Limb (tissue), 2 donors: ENCODE data around the gene CHFR.
"Not testable (repeated sequence)": the region's sequence is repeated elsewhere in the genome, so short reads cannot be mapped to it uniquely, and the experiment has no call there.

ENCODE experiments used
- DNase-seq, 2 donors: peaks; one replicate each; pipeline ENCODE4 v3.0.0-alpha.2; 2016; ENCODE audit errors: extremely low spot score in 2 of 2

The CHFR gene

DNA sequence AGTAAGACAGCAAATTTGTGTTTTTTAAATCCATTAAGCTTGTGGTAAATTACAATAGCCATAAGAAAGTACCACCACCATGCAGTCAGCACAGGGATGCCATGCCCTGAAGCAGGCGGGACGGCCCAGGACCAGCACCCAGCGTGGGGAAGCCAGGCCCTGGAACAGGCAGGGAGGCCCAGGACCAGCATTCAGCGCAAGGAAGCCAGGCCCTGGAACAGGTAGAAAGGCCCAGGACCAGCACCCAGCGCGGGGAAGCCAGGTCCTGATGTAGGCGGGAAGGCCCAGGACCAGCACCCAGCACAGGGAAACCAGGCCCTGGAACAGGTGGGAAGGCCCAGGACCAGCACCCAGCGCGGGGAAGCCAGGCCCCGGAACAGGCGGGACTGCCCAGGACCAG lies 13.2 kb downstream of the CHFR start:
- no peak for DNase-seq

GRCh38 chr12:132873724-132874123 lies 13.7 kb downstream of the CHFR start:
- DNase-seq = no peak

DNA sequence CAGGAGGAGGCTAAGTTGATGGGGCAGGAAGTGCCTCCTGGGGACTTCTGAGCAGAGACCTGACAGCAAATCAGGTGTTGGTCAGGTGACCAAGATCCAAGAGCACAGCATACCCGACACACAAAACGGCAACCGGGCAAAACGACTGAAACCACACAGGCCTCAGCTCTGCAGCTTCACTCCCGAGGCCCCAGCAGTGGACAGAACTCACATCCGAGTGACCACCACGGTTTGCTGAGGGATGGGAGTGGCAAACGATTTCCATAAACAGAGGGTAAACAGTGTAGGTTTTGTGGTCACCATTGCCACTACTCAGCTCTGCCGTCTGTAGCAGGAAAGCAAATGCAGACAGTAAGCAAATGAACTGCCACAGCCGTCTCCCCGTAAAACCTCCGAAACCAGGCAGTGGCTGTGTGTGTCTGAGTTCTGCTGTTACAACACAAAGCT lies 14.4 kb downstream of the CHFR start:
- DNase-seq = no peak

GRCh38 chr12:132872073-132872855 lies 15.1 kb downstream of the CHFR start:
- no peak for DNase-seq

- no peak for DNase-seq
These were observed 17.9 kb downstream of the CHFR start for GRCh38 chr12:132869551-132869950.

DNA sequence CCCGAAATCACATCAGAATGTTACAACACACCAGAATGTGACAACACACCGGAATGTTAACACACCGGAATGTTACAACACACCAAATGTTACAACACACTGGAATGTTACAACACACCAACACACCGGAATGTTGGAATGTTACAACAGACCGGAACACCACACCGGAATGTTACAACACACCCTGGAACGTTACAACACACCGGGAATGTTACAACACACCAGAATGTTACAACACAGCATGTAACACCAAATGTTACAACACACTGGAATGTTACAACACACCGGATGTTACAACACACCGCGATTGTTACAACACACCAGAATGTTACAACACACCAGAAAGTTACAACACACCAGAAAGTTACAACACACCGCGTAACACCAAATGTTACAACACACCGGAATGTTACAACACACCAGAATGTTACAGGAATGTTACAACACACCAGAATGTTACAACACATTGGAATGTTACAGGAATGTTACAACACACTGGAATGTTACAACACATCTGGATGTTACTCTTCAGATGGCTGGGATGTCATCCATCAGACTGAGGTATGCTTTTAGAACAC lies 21.1 kb downstream of the CHFR start:
- no peak for DNase-seq

DNA sequence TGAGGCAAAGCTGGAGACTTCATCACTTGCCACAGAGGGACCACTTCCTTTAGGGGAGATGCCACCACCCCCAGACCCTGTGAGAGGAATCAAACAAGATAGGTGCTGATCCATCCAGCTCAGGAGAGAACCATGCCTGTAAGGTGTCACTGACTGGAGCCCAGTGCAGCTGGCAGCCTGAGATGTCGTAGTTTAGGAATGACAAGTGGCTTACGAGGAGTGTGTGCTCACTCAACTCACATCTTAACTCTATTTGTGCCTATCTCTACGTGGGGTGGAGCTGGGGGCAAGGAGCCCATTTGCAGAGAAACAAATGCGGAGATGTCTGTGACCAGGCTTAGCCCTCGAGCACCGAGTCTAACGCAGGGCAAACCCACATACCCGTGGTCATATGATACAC lies 25.8 kb downstream of the CHFR start:
- no peak for DNase-seq

- DNase-seq = no peak
These were observed 28.6 kb downstream of the CHFR start for GRCh38 chr12:132858718-132859266.

GRCh38 chr12:132857019-132857418 lies 30.4 kb downstream of the CHFR start:
- DNase-seq = not testable (repeated sequence)

DNA sequence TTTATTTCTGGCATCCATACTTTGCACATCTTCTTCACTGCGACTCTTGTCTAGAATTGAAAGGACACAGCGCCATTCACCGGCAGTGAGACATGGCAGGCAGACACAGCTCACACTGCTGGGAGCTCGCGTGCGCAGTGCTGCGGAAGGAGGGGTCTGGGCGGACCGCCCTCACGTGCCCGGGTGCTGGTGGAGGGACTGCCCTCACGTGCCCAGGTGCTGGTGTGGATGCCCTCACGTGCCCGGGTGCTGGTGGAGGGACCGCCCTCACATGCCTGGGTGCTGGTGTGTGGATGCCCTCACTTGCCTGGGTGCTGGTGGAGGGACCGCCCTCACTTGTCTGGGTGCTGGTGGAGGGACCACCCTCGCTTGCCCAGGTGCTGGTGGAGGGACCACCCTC lies 30.8 kb downstream of the CHFR start:
- no peak for DNase-seq

DNA sequence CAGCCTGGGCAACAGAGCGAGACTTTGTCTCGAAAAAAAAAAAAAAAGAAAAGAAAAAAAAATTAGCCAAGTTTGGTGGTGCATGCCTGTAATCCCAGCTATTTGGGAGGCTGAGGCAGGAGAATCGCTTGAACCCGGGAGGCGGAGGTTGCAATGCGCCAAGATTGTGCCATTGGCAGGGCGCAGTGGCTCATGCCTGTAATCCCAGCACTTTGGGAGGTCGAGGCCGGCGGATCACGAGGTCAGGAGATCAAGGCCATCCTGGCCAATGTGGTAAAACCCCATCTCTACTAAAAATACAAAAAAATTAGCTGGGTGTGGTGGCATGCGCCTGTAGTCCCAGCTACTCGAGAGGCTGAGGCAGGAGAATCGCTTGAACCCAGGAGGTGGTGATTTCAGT lies 32.2 kb downstream of the CHFR start:
- not testable (repeated sequence) for DNase-seq

DNA sequence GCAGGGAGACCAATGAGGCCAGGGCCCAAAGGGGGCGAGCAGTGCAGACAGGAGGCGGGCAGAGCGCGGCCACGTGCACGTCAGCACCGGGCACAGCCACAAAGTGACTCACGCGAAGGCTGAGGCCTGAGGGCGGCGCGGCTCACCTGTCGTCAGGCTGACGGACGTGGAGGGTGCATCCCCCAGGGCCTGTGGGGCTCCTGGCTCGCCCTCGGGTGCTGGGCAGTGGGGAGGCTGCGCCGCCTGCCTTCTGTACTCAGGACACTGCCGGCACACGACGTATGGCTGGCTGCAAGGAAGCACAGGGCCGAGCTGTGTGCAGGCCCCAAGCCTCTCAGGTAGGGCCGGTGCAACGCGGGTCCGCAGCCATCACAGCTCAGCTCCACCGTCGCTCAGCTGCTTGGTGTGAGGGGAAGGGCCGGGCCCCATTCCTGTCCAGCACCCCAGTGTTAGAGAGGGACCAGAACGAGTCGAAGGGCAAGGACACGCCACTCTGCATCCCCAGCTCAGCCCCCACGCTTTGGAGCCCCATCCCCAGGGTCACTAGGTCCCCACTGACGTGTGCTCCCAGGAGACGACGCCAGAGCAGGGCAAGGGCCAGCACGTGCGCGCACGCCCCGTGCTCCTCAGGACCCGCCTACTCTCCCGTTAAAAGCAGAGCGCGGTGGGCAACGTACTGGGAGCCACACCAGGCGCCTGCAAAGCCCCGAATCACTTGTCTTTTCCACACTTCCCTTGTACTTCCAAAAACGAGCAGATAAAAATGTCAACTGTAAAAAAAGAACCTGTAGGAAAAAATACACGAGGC lies 33.9 kb downstream of the CHFR start:
- no peak for DNase-seq

DNA sequence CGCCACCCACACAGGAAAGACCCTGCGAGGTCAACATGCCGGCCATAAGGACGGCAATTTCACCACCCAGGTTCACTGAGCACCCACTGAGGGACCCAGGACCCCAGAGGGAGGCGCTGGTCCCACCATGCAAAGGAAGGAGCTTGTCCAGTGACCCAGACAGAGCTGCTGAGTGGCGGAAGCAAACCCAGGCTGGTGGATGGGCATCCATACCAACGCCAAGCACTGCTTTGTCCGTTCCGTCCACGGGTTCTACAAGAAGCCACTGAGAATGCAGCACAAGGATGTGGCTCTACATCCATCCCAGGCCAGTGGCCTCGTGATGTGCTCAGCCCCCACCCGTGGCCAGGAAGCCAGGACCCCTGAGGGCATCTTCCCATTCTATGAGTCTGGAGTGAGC lies 34.9 kb downstream of the CHFR start:
- no peak for DNase-seq

- DNase-seq = no peak
These were observed 35.9 kb downstream of the CHFR start for GRCh38 chr12:132851465-132851864.

GRCh38 chr12:132850291-132850690 lies 37.1 kb downstream of the CHFR start:
- DNase-seq = no peak

GRCh38 chr12:132848521-132848920 lies 38.9 kb downstream of the CHFR start:
- no peak for DNase-seq

- DNase-seq = no peak
These were observed 39.7 kb downstream of the CHFR start for GRCh38 chr12:132847363-132848356.

DNA sequence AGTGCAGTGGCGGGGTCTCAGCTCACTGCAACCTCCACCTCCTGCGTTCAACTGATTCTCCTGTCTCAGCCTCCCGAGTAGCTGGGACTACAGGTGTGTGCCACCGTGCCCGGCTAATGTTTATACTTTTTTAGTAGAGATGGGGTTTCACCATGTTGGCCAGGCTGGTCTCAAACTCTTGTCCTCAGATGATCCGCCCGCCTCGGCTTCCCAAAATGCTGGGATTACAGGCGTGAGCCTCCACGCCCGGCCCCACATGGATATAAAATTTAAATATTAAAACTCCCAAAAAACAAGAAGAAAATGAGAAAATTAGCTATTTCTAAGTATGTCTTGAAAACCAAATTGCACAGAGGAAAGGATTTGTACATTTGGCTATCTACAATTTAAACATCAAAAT lies 42.7 kb downstream of the CHFR start:
- DNase-seq = not testable (repeated sequence)

GRCh38 chr12:132842449-132843045 lies 44.9 kb downstream of the CHFR start:
- no peak for DNase-seq

- no peak for DNase-seq
These were observed 46.3 kb downstream of the CHFR start for GRCh38 chr12:132841151-132841550.
